ENCODE measurements around the gene CYP2E1.
"Not testable (repeated sequence)": the region's sequence is repeated elsewhere in the genome, so short reads cannot be mapped to it uniquely, and the experiment has no call there.

The CYP2E1 gene

GRCh38 chr10:133573460-133573859, 46.3 kb downstream of the CYP2E1 start:
- not testable (repeated sequence) for DNase-seq (ENCODE audit: low read depth in 2 of 2)

- not testable (repeated sequence) for DNase-seq (ENCODE audit: low read depth in 2 of 2)
These were observed 49.9 kb downstream of the CYP2E1 start for GRCh38 chr10:133577037-133577436.
